ENCODE results near the gene INCA1. TPM values are rescaled to one million over a fixed set of nuclear protein-coding genes. Genes with fewer than 3 reads are reported as not detected.

The INCA1 gene
- total and polyA plus RNA-seq, 7 donors: 1.6 to 4.9 (median 3.8) TPM

DNA sequence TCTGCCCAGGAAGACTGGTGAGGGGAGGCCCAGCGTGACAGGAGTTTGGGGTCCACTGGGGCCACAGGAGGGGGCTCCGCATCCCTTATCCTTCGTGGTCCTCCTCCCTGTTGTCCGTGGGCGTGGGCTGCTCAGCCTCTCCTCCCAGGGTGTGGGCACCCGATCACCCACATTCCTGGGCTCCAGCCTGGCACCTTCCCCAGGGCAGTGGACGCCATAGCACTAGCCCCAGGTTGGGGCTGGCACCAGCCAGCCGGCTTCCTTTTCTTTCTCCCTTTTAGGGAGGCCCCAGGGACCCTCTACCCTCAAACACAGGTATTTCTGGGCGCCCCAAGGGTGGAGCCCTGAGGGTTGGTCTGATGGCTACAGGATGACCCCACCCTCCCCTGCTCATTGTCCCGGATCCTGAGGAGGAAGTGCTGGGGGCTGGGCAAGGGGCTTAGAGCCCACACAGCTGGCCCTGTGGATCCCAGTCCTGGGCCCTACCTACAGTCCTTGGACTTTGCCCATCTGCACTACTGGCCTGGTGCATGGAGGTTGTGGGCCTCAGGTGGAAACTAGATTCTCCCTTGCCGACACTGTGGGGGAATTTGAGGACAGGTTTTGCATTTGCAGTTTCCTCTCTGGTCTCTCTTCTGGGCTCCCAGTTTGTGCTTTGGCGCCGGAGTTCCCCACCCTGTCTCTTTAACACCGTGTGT, 1.6 kb upstream of the INCA1 start:
- peak overlapping the region; percentile 96 for H3K4me3 ChIP-seq
- intact Hi-C loops (cut with DNase I): loop anchor here in 1 of 2 donors (5.0 kb wide), 1 partner anchor 57 kb away; the partner anchor contains the start of genes RNF167 and SLC25A11
- WGBS, 3 donors: 2 to 8% (median 7%) methylated on average over 13 to 14 of the region's 14 CpGs
- ATAC-seq (no peak), DNase-seq (no peak)
- no peaks in the 10 kb centered on the region for H3K27me3 ChIP-seq (ENCODE audit: insufficient read depth in 3 of 3, low read length in 2 of 3)
- no peaks in the 10 kb centered on the region for H3K9me3 ChIP-seq
- H3K27ac ChIP-seq: peak overlapping the region; percentile 96
- peaks cover 44% of the 10 kb centered on the region for H3K4me1 ChIP-seq
- H3K36me3 ChIP-seq (ENCODE audit: insufficient read depth in 1 of 2, low read depth in 1 of 2): peaks cover 7 to 33% of the 10 kb centered on the region in 2 donors
- TF ChIP-seq CTCF (IDR thresholded peaks at IDR 0.05): no peak

GRCh38 chr17:4998027-4998731, 857 bp upstream of the INCA1 start:
- peaks cover 40% of the 10 kb centered on the region for H3K4me1 ChIP-seq
- WGBS, 3 donors: 0 to 1% (median 1%) methylated on average over 34 to 55 of the region's 55 CpGs

GRCh38 chr17:4994081-4994595, 3.2 kb downstream of the INCA1 start:
- Histone ChIP-seq H3K27me3 (ENCODE audit: insufficient read depth in 3 of 3, low read length in 2 of 3) (no peaks in the 10 kb centered on the region), H3K27ac (no peak overlapping the region), H3K36me3 (ENCODE audit: insufficient read depth in 1 of 2, low read depth in 1 of 2) (no peaks in the 10 kb centered on the region), H3K4me1 (peaks cover 9% of the 10 kb centered on the region), H3K9me3 (no peaks in the 10 kb centered on the region), H3K4me3 (no peak overlapping the region)
- 84 to 88% (median 87%) methylated on average over 6 of the region's 6 CpGs for WGBS, 3 donors
- TF ChIP-seq CTCF (IDR thresholded peaks at IDR 0.05): no peak
- ATAC-seq (no peak), DNase-seq (no peak)
- intact Hi-C loops (cut with DNase I): no loop called here

More at GRCh38 chr17:4998027-4998731, 857 bp upstream of the INCA1 start:
- H3K4me3 ChIP-seq: peak overlapping the region; percentile 96
- H3K27ac ChIP-seq: peak overlapping the region; percentile 96
- ATAC-seq (peak; percentile 0 to 3 (median 1)), DNase-seq (peak; percentile 68 to 83)
- H3K27me3 ChIP-seq (ENCODE audit: insufficient read depth in 3 of 3, low read length in 2 of 3): no peaks in the 10 kb centered on the region
- no peak for TF ChIP-seq CTCF (IDR thresholded peaks at IDR 0.05)
- peaks cover 7 to 26% of the 10 kb centered on the region in 2 donors for H3K36me3 ChIP-seq (ENCODE audit: insufficient read depth in 1 of 2, low read depth in 1 of 2)
- intact Hi-C loops (cut with DNase I): loop anchor here in 1 of 2 donors (5.0 kb wide), 1 partner anchor 56 kb away; the partner anchor contains the start of genes RNF167 and SLC25A11
- no peaks in the 10 kb centered on the region for H3K9me3 ChIP-seq

- ATAC-seq (peak in 2 of 4 donors; percentile 9 to 33), DNase-seq (peak; percentile 39 to 74)
- Histone ChIP-seq H3K27ac (peak overlapping the region; percentile 97), H3K4me3 (peak overlapping the region; percentile 94), H3K36me3 (ENCODE audit: insufficient read depth in 1 of 2, low read depth in 1 of 2) (peaks cover 0 to 30% of the 10 kb centered on the region in 2 donors), H3K4me1 (peaks cover 20% of the 10 kb centered on the region), H3K9me3 (no peaks in the 10 kb centered on the region), H3K27me3 (ENCODE audit: insufficient read depth in 3 of 3, low read length in 2 of 3) (no peaks in the 10 kb centered on the region)
- no peak for TF ChIP-seq CTCF (IDR thresholded peaks at IDR 0.05)
- intact Hi-C loops (cut with DNase I): loop anchor here (2.0 to 5.0 kb wide), 3 partner anchors 46 to 81 kb away; partner anchors contain the start of genes RNF167 (in 1 of the 2) and SLC25A11 (in 1 of the 2)
- WGBS, 3 donors: 1 to 2% (median 2%) methylated on average over 27 to 30 of the region's 30 CpGs
These were observed 9.4 kb downstream of the INCA1 start for GRCh38 chr17:4987767-4988567.
